ENCODE measurements around the gene PDE1A. TPM values are rescaled to one million over a fixed set of nuclear protein-coding genes. Genes with fewer than 3 reads are reported as not detected.
A peak's percentile ranks its signal among the peaks of the same experiment; 100 is the strongest.

The PDE1A gene
- total RNA-seq, 4 donors from 2014 or later: 0.75 to 8.1 (median 3.8) TPM

DNA sequence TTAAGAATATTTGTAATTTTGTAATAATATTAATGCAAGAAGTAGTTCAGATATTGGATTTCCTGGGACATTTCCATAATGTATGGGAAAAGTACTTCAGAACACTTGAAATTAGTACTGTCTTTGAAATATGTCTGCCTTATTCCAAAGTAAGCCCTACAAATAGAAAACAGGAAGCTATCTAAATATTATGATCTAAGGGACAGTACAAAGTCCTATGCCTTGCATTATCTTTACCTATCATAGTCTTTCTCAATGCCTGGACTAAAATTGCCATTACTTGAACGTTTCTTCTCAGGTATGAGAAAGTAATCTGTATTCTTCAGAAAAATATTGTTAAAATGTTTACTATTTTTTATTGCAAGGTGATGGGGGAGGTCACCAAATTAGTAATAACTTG, 328.2 kb downstream of the PDE1A start:
- in situ Hi-C loops (cut with MboI; ENCODE audit: low pct_ligation_motif_present in 1 of 4, low pct_unique_long_range_greater_than_20kb in 1 of 4, low sequenced_read_pairs in 3 of 4) (loop anchor here in 1 of 4 donors (25.0 kb wide), 1 partner anchor 361 kb away; no protein-coding TSS in a partner anchor), intact Hi-C loops (cut with DNase I; ENCODE audit: low total_unique reads) (no loop called here)
- DNase-seq: no peak
- TF ChIP-seq POLR2A (IDR thresholded peaks at IDR 0.05): no peak
- TF ChIP-seq CTCF (IDR thresholded peaks at IDR 0.05): no peak
- no peak for TF ChIP-seq EP300 (IDR thresholded peaks at IDR 0.05; ENCODE audit: low read depth)
- no peak for TF ChIP-seq POLR2AphosphoS5 (IDR thresholded peaks at IDR 0.05)
- Histone ChIP-seq H3K4me3 (no peak overlapping the region), H3K4me1 (peaks cover 0 to 14% (median 7%) of the 10 kb centered on the region in 4 donors), H3K36me3 (no peaks in the 10 kb centered on the region), H3K27me3 (no peaks in the 10 kb centered on the region), H3K9me3 (no peaks in the 10 kb centered on the region), H3K27ac (no peak overlapping the region)
- 43 to 50% methylated on average over 1 of the region's 1 CpG for WGBS, 2 donors (ENCODE audit: low coverage in 1 of 2)

- no peak for DNase-seq
- H3K4me1 ChIP-seq: peaks cover 0 to 14% (median 7%) of the 10 kb centered on the region in 4 donors
- peak overlapping the region in 1 of 4 donors; percentile 52 for H3K27ac ChIP-seq
- in situ Hi-C loops (cut with MboI; ENCODE audit: low pct_ligation_motif_present in 1 of 4, low pct_unique_long_range_greater_than_20kb in 1 of 4, low sequenced_read_pairs in 3 of 4) (loop anchor here in 1 of 4 donors (25.0 kb wide), 1 partner anchor 360 kb away; no protein-coding TSS in a partner anchor), intact Hi-C loops (cut with DNase I; ENCODE audit: low total_unique reads) (no loop called here)
- no peaks in the 10 kb centered on the region for H3K36me3 ChIP-seq
- H3K4me3 ChIP-seq: no peak overlapping the region
- H3K27me3 ChIP-seq: no peaks in the 10 kb centered on the region
- WGBS, 2 donors (ENCODE audit: low coverage in 1 of 2): 23 to 35% methylated on average over 2 of the region's 2 CpGs
- H3K9me3 ChIP-seq: no peaks in the 10 kb centered on the region
- TF ChIP-seq POLR2AphosphoS5 (IDR thresholded peaks at IDR 0.05): no peak
- TF ChIP-seq POLR2A (IDR thresholded peaks at IDR 0.05): no peak
- TF ChIP-seq CTCF (IDR thresholded peaks at IDR 0.05): no peak
- TF ChIP-seq EP300 (IDR thresholded peaks at IDR 0.05; ENCODE audit: low read depth): no peak
These were observed 329.2 kb downstream of the PDE1A start for GRCh38 chr2:182097571-182098164.

DNA sequence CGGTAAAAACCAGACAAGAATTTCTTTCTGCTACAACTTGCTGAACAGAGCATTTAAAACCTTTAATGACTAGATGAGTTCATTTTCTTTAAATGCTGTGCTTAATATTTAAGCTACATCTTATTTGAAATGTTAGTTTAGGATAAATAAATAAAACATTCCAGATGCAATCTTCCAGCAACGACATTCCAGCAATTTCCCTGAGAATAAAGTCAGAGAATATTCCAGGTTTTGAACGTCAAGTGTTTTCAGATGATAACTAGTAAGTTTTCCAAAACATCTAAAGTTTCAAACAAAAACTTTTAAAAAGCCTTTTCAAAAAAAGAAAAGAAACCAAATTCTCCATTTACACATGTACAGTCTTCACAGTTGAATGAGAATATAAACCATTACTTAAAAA, 336.4 kb downstream of the PDE1A start:
- no peak for DNase-seq
- no peak overlapping the region for H3K27ac ChIP-seq
- TF ChIP-seq EP300 (IDR thresholded peaks at IDR 0.05; ENCODE audit: low read depth) (no peak), CTCF (IDR thresholded peaks at IDR 0.05) (no peak)
- no peaks in the 10 kb centered on the region for H3K36me3 ChIP-seq
- peaks cover 0 to 5% (median 0%) of the 10 kb centered on the region in 4 donors for H3K4me1 ChIP-seq
- intact Hi-C loops (cut with DNase I; ENCODE audit: low total_unique reads) (no loop called here), in situ Hi-C loops (cut with MboI; ENCODE audit: low pct_ligation_motif_present in 1 of 4, low pct_unique_long_range_greater_than_20kb in 1 of 4, low sequenced_read_pairs in 3 of 4) (loop anchor here in 1 of 4 donors (25.0 kb wide), 1 partner anchor 353 kb away; no protein-coding TSS in a partner anchor)
- WGBS, 2 donors (ENCODE audit: low coverage in 1 of 2): 52 to 53% methylated on average over 3 of the region's 3 CpGs
- no peak overlapping the region for H3K4me3 ChIP-seq
- no peaks in the 10 kb centered on the region for H3K27me3 ChIP-seq
- no peaks in the 10 kb centered on the region for H3K9me3 ChIP-seq

Small RNA genes within 50 kb of the gene (small RNA-seq; reads per million reads assigned to genes)
- 0 reads per million in 4 donors for gene RN7SL267P
